ENCODE data around the gene UBE4B.
A peak's percentile ranks its signal among the peaks of the same experiment; 100 is the strongest.

The UBE4B gene

DNA sequence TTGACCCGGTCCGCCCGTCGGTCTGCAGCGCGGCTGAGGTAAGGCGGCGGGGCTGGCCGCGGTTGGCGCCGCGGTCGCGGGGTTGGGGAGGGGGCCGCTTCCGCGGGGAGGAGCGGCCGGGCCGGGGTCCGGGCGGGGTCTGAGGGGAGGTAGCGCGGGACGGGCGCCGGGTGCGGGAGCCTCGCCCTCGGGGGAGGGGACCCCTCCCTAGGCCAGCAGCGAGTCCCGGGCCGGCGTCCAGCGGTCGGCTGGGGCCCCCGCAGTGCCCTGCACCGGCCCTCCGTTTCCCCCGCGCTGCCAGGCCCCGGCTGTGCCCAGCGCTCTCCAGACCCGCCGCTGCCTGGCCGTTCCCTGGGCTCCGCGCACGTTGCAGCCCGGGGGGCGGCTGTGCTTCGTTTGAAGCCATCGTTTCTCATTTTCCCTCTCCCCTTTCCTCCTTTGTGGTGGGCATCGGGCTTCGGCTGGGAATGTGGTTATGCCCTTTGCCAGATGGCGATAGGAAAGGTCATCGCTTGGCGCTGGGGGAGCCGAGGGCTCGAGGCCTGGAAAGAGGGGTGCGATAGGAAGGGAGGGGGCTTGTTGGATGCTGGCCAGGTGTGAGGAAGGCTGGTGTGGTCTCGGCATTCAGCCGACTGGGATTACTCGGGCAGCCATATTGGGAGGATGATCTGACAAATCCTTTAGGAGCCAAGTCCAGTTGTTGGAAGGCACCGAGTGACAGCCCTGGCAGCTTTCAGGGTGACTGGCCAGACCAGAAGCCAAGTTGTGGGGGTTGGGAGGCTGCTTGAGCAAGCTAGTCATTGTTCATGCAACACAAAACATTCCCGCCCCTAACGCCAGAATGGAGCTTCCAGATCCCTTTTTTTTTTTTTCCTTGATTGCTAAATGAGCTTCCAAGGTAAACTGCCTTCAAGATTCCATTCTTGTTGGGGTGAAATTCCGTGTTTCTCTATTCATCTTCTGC lies 178.4 kb downstream of the UBE4B start:
- TF ChIP-seq, protein P1, sequence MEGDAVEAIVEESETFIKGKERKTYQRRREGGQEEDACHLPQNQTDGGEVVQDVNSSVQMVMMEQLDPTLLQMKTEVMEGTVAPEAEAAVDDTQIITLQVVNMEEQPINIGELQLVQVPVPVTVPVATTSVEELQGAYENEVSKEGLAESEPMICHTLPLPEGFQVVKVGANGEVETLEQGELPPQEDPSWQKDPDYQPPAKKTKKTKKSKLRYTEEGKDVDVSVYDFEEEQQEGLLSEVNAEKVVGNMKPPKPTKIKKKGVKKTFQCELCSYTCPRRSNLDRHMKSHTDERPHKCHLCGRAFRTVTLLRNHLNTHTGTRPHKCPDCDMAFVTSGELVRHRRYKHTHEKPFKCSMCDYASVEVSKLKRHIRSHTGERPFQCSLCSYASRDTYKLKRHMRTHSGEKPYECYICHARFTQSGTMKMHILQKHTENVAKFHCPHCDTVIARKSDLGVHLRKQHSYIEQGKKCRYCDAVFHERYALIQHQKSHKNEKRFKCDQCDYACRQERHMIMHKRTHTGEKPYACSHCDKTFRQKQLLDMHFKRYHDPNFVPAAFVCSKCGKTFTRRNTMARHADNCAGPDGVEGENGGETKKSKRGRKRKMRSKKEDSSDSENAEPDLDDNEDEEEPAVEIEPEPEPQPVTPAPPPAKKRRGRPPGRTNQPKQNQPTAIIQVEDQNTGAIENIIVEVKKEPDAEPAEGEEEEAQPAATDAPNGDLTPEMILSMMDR (IDR thresholded peaks at IDR 0.05; ENCODE audit: low read depth, low read length): no peak
- peak; percentile 92 for DNase-seq (ENCODE audit: extremely low read depth, low read depth)

DNA sequence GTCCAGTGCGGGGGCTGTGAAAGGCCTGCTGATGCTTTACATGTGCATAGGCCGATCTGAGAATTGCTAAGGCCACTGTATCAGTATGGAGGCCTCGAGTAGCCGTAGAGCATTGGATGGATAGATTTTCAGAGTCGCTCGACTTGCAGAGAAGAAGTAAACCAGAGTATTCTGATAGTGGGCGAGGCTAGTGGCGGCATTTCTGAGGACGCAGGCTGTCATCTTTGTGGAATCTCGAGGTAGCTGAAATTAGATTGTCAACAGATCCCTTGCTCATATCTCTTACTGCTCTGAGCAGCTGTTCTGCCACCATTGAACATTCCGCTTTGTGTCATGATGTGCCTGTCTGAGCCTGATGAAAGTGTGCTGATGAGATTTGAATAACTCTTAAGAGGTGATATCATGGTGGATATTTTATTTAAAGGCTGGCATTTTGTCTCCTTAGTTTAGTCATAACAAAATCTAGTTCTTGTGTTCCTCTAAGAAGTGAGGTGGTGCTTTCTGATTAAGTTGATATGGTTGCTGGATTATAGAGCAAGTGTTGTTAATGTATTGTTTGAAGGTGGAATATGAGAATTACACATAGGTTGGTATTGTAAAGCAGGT lies 179.2 kb downstream of the UBE4B start:
- TF ChIP-seq, protein P1 (IDR thresholded peaks at IDR 0.05; ENCODE audit: low read depth, low read length): no peak
- no peak for DNase-seq (ENCODE audit: extremely low read depth, low read depth)

GRCh38 chr1:10212476-10212875 lies 179.7 kb downstream of the UBE4B start:
- DNase-seq (ENCODE audit: extremely low read depth, low read depth): no peak
- TF ChIP-seq, protein P1 (IDR thresholded peaks at IDR 0.05; ENCODE audit: low read depth, low read length): no peak

DNA sequence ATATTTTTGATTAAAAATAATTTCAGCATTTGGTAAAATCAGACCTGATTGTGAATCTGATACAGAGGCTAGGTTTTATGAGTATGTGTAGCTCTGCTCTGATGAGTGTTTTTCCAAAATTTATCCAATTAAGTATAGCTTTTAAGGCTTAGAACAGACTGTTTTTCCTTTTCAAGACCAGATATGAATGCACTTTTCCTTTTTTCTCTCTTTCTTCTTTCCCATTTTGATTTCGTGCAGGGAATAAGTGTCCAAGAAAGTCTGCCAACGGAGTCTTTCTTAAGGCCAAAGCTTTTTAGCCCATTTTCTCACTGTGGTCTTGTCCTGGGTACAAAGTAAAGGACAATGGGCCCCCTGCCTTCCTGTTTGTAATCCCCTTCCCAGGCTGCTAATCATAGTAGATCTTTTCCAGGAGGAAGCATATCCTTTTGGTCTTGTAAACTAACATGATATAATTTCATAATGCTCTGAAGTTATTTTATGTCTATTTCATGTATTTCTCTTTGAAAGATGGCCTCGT lies 180.5 kb downstream of the UBE4B start:
- TF ChIP-seq, protein P1 (IDR thresholded peaks at IDR 0.05; ENCODE audit: low read depth, low read length): no peak

GRCh38 chr1:10216090-10216749 lies 183.5 kb downstream of the UBE4B start:
- no peak for DNase-seq (ENCODE audit: extremely low read depth, low read depth)

More for the DNA sequence above, 180.5 kb downstream of the UBE4B start:
- no peak for DNase-seq (ENCODE audit: extremely low read depth, low read depth)

GRCh38 chr1:10217748-10218441 lies 185.1 kb downstream of the UBE4B start:
- TF ChIP-seq, protein P1 (IDR thresholded peaks at IDR 0.05; ENCODE audit: low read depth, low read length): no peak

More at GRCh38 chr1:10216090-10216749, 183.5 kb downstream of the UBE4B start:
- TF ChIP-seq, protein P1 (IDR thresholded peaks at IDR 0.05; ENCODE audit: low read depth, low read length): no peak

More at GRCh38 chr1:10217748-10218441, 185.1 kb downstream of the UBE4B start:
- DNase-seq (ENCODE audit: extremely low read depth, low read depth): no peak
